Amniotic epithelial cell (primary cell): ENCODE results near the gene DRAXIN.

Experiments
- DNase-seq: peaks from one replicate; pipeline ENCODE4 v3.0.0-alpha.2; 2010; ENCODE audit warnings: low read depth

Gene DRAXIN, protein sequence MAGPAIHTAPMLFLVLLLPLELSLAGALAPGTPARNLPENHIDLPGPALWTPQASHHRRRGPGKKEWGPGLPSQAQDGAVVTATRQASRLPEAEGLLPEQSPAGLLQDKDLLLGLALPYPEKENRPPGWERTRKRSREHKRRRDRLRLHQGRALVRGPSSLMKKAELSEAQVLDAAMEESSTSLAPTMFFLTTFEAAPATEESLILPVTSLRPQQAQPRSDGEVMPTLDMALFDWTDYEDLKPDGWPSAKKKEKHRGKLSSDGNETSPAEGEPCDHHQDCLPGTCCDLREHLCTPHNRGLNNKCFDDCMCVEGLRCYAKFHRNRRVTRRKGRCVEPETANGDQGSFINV

DNA sequence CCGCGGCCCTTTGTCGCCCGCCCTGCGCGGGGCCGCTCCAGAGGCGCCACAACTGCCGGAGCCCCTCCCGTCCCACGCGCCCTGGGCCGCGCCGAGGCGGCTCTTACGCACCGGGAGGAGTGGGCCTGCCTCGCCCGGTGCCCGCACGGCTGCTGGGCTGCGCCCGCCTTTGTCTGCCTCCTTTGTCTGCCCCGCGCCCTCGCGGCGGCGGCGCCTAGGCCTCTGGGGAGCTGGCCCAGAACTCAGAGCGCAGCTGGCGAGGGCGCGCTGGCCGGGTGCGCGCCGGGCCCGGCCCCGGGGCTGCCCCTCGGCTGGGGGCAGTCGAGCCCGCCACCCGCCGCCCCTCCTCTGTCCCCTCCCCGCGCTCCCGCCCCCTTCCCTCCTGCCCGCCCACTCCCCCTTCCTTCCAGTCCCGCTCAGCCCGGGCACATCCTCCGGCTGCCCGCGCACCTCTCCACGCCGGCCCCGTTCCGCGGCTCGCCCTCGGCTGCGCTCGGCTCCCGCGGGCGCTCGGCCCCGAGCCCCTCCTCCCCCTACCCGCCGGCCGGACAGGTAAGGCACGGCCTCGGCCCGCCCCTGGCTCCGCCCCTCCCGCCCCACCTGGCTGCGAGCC is at the start of gene DRAXIN:
DRAXIN (plus strand) TSS at position 409 of the 613 bp plus-strand sequence. CDS start 14,549 bp downstream, outside the sequence.
- DNase-seq, result no peak

DNA sequence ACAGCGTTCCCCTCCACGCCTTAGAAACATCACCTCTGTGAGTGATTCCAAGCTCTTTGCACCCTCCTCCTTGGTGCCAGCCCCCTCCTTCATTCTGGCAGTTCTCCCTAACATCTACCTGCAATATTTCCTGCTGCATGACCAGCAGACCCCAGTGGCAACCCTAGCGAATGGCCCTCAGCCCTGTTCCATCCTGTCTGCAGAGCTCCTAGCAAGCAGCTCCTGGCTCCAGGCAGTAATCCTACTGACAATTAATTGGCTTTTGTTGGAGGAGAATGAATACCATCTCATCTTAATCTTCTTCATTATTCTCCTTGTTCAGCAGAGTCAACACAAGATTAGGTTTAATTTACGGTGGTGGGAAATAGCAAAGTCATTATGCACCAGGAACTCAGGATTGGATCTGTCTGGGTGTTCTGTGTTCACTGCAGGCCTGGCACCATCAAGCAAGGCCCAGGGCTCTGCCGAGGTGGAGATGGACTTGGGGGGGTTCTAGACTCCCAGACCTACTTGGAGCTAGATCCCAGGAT is 49.7 kb upstream of the DRAXIN start:
- DNase-seq, result no peak

DNA sequence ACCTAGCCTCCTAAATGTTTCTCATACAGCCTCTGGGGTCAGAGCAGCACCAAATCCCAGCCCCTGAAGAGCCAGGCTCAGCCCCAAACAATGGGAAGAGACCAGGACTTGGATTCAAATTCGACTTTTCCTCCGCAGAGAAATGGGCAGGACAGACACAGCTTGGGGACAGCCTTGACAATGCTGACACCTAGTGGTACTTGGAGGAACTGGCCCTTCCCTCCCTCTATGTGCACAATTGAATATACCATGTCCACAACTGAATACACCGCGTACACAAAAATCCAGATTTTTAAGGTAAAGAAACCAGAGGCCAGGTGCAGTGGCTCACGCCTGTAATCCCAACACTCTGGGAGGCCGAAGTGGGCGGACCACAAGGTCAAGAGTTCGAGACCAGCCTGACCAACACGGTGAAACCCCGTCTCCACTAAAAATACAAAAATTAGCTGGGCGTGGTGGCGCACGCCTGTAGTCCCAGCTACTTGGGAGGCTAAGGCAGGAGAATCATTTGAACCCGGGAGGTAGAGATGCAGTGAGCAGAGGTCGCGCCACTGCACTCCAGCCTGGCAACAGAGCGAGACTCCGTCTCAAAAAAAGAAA is 49.0 kb upstream of the DRAXIN start:
- peak; percentile 42 for DNase-seq

DNA sequence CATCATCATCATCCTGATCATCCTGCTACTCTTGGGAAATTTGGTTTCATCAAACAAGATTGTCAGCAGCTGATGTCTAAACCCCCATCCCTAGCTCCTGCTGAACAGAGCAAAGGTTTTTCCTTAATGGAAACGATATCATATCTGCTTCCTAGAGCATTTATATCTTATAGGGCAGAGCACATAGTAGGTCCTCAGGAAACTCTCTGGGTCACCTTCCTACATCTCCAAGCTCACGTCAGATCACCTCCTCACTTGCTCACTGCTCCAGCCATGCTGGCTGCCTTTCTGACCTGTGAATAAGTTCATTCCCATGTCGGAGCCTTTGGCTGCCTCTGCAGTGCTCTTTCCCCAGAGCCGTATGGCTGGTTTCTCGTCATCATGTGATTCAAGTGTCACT is 47.7 kb upstream of the DRAXIN start:
- no peak for DNase-seq

DNA sequence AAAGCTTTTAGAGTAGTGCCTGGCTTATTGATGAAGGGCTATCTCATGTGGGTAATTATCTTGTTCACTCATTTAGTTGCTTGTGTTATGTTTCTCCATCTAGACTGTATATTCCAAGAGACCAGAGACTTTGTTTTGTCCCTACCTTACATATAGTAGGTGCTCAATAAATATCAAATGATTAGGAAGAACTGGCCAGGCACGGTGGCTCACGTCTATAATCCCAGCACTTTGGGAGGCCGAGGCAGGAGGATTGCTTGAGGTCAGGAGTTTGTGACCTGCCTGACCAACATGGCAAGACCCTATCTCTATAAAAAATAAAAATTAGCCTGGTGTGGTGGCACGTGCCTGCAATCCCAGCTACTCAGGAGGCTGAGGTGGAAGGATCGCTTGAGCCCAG is 46.2 kb upstream of the DRAXIN start:
- no peak for DNase-seq

DNA sequence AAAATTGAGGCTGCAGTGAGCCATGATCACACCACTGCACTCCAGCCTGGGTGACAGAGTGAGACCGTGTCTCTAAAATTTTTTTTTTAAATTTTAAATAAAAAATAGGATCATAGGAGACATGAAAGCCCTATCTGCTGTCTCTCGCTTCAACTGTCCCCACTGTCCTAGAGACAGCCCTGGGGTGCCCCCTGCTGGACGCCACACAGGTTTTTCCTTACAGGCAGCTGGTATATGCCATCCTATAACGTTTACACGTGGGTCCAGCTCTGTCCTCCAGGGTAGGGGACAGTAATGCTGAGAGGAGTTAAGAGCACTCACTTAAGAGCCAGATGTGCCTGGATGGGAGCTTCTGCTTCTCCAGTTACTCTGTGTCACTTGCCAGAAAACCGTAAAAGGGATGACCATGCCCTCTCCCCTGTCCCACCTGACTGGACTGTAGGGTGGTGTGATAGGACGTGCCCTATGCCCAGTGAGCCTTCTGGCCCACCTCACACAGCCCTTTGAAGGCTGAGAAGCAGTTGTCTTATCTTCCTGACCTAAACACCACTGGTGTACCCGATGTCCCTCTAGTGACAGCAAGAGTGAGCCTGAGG is 45.7 kb upstream of the DRAXIN start:
- DNase-seq, result peak; percentile 46

DNA sequence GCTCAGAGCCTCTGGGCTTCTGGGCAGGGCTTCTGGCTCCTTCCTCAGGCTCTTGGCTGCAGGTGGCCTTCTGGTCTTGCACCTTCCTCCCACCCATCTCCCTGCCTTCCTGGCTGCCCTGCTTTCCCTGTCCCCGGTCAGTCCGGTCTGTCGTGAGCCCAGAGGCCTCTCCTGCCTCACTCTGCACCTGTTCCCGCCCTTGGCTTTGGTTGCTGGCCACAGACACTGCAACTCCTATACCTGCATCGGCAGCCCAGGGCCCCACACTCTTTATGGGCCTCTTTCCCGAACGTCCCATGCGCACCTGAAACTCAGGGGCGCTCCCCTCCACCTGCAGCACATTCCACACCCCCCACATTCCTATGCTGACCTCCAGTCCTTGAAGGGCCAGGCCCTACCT is 45.2 kb upstream of the DRAXIN start:
- no peak for DNase-seq

DNA sequence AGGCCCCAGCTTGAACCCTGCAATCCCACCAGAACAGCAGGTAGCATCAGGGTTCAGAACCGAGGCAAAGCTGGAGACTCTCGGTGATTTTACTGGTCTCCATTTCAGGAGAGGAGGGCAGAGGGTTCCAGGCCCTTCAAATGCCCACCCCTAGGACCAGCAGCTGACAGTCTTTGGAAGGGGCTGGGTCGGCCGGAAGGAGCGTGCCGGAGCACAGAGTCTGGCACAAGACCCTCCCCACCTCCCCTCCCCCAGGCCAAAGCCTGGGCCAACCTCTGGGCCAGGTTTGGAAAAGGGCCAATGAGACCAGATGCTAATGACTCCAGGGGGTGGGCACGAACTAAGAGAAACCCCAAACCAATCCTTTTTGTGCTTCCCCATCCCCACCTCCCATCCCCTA is 44.2 kb upstream of the DRAXIN start:
- no peak for DNase-seq

DNA sequence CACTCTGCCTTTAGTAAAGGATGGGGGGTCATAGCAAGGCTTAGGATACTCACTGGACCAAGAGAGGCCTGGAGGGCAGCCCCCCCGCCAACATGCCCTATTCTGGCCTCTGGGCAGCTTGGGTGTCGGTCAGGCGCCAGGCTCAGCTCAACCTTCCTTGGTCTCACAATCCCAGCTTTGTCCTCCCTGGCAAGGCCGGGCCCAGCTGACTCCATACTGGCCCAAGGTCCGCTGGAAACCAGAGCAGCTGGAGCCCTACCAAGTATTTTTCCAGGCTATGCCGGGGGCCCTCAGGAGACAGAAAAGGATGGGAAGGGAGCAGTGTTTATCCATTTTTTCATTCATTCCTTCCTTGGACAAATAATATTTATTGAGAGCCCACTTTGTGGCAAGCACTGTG is 43.5 kb upstream of the DRAXIN start:
- DNase-seq, result no peak

DNA sequence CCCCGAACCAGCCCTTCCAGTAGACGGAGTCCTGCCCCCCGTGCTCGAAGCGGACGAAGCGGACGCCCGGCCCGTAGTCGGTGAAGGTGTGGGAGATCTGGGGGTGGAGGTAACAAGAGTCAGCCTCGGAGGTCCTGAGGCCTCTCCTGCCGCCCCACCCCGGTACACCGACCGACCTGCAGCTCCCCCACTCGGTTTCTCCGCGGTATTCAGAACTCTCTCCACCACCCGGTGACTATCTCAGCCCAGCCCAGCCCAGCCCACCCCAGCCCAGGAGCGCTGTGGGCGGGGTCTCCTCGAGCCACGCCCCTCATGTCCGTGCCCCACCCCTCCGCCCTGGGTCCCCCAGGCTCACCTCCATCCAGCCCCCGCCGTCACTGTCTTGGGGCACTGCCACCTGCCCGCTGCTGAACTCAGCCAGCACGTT is 42.8 kb upstream of the DRAXIN start:
- no peak for DNase-seq

DNA sequence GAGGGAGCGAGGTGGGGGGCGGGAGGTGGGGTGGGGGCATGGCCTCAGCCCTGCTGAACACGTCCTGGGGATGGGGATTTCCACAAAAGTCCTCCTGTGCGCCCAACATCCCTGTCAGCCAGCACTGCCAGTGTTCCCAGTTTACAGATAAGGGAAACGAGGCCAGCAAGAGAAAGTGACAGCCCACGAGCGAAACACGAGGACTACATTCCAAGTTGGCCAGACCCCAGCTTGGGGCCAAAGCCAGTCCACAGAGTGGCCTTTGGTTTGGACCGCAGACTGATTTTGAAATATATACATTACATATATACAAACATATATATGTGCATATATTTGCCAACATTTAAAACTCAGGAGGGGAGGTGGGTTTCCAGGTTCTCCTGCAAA is 42.3 kb upstream of the DRAXIN start:
- DNase-seq, result no peak

DNA sequence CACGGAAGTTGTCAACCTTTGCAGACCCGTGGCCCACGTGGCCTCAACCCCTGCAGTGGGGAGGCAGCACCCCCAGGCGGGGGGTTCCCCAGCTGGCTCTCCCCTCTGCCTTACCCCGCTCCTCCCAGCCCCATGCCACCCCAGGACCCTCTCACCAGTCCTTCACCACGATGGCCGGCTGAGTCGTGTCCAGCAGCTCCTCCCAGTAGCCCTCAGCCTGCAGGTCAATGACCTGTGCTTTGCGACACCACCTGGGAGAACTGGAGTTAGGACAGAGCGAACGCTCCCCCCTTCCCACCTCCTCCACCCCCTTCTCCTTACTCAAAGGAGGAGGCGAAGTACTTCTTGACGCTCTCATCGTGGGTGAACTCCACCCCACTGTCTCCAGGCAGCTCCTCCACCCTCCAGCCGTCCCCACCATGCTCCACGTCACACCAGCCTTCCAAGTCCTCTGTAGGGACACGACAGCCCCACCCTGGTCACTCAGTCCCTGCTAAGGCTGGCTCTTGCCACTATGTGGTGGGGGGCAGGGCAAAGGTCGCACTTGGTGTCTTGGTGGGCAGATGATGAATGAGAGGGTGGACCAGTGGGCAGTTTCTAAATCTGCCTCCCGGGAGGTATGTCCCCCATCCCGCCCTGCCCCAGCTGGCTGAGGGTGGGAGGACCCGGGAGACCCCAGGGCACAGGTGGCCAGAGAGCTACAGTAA is 41.7 kb upstream of the DRAXIN start:
- no peak for DNase-seq

DNA sequence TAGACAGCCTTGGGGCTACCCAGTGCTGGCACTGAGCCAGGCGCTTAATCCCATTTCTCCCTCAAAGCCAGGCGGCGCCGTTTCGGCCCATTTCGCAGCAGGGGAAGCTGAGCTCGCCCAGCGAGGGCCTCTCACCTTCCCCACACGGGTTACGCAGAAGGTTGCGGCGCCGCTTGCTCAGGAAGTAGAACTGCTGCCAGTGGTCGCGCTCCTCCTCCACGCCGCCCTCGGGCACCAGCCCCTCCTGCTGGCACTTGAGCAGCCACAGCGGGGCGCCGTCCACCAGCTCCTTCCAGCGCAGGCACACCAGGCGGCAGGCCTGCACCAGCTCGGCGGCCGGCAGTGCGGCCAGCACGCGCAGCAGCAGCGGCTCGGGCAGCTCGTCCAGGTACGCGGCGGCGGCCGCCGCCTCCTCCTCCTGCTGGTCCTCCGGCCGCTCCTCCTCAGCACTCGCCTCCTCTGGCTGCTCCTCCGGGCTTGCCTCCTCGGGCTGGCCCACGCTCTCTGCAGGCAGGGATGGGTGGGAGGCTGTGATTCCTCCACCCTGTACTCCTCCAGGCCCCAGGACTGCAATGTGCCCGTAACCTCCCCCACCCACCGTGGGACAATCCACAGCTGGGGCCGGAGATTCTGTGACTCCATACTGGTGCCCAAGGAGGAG is 41.0 kb upstream of the DRAXIN start:
- DNase-seq, result peak; percentile 55

DNA sequence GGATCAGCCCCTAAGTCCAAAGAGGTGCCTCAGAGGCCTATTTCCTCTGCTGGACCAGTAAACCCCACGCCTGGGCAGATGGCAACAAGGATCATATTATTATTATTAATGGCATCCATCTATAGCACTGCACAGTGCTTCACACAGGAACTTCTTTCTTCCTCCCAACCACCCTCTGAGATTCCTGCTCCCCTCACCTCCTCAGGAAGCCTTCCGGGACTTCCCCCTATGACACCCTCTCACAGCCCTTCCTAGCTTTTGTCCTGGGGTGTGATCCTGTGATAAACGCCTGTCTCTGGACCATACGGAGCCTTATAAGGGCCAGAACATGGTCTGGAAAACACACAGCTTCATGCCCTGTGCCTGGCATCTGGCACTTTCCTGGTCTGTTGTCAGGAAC is 40.5 kb upstream of the DRAXIN start:
- no peak for DNase-seq

DNA sequence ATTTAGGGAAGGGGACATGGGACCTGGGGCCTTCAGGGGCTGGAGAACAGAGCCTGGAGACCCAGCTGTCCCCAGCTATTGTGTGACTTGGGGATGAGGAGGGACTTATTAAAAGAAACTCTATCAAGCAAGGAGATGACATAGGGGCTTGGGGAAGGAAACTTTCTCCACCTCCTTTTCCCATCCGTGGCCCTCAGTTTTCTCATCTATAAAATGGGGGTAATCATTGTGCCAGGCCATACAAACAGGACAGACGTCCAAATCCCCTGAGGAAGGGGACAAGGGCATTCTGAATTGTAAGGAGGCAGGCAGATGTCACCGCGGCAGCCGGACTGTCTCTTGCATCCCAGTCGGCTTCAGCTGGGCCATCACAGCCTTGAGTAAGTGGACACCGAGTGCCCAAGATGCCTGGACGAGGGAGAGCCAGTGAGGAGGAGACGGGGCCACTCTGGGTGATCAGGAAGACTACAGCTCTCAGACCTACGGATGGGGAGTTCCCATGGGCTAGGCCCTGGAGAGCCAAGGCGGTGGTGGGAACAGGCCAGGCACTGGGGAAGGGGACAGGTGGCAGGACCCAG is 39.2 kb upstream of the DRAXIN start:
- no peak for DNase-seq

DNA sequence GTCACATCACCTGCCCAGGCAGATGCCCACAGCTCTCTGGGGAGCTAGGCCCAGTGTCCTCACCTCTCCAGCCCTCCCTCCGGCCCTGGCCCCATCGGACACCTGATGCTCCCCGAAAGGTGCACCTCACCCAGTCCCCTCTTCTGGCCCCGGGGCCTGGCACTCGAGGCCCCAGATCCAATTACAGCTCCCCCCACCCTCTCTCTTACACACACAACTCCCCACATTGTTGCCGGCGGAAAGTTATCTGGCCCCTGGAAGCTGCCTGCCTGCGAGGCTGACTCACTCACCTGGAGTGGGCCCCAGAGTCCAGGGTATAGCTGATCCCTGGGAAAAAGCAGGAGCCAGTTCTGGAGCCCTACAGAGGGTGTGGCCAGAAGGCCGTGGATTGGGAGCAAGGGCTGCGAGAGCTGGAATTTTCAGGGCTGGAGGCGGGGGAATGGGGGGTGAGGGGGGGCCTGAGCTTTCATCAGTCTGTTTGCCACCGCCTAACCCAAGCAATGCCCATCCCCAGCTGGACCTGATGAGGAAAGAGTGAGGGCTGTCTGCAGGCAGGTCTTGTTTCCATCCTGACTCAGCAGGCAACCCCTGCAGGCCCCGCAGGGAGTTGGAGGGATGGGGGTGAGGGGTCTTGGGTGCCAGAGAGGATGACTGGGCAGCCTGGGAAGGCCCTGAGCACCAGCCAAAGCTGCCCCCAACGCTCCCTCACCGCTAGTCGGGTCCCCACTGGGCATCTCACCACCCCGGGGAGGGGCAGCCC is 38.2 kb upstream of the DRAXIN start:
- DNase-seq, result peak; percentile 56

DNA sequence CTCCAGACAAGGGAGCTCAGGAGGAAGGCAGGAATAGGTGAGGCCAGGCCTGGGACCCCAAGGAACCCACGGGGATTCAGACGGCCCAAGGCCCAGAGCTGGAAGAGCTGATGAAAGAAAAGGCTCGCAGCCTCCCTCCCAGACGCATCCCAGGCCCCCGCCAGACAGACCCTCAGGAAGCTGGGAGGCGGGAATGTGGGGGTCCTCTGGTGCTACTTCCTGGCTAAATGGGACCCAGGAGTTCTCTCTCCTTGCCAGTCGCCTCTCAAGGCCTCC is 37.7 kb upstream of the DRAXIN start:
- DNase-seq, result no peak

DNA sequence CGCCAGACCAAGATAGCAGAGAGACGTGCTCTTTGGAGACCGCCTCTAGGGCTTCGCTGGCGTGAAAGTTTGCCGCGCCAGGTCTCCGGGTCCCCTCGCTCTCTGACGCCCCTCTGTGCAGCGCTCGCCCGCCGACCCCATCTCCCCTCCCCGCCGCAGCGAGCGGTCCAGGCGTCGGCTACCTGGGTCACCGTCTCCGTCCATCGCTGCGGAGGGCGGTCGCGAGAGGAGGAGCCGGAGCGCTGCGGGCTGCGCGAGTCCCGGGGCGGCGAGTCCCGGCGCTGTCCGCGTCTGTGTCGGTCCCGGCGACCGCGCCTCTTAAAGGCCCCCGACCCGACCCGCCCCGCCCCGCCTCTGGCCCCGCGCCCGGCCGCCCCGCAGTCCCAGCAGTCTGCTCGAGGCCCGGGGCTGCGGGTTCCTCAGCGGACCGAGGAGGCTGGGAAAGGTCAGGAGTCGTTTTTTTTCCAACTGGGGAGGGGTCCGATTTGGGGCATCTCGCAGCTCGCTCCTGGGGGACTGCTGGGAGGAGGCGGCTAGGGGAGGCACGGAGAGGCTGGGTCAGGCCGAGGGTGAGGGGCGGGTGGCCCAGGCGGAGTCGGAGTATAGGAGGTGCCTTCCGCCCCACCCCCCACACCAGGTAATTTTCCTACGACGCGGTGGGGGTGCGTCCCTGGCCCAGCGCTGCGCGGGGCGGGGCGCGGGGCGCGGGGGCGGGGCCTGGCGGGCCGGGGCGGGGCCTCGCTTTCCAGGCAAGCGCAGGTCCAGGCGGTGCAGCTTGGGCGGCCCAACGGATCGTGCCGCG is 37.2 kb upstream of the DRAXIN start, which contains the start of the genes FBXO2 and FBXO44:
FBXO2 (minus strand) TSS at position 293 of the 802 bp plus-strand sequence; CDS start at position 204, 89 bp downstream.
FBXO44 (plus strand) TSS at position 741 of the 802 bp plus-strand sequence. CDS start 959 bp downstream, outside the sequence.
- DNase-seq, result no peak
